ENCODE results near the gene SLC25A33.

DNA sequence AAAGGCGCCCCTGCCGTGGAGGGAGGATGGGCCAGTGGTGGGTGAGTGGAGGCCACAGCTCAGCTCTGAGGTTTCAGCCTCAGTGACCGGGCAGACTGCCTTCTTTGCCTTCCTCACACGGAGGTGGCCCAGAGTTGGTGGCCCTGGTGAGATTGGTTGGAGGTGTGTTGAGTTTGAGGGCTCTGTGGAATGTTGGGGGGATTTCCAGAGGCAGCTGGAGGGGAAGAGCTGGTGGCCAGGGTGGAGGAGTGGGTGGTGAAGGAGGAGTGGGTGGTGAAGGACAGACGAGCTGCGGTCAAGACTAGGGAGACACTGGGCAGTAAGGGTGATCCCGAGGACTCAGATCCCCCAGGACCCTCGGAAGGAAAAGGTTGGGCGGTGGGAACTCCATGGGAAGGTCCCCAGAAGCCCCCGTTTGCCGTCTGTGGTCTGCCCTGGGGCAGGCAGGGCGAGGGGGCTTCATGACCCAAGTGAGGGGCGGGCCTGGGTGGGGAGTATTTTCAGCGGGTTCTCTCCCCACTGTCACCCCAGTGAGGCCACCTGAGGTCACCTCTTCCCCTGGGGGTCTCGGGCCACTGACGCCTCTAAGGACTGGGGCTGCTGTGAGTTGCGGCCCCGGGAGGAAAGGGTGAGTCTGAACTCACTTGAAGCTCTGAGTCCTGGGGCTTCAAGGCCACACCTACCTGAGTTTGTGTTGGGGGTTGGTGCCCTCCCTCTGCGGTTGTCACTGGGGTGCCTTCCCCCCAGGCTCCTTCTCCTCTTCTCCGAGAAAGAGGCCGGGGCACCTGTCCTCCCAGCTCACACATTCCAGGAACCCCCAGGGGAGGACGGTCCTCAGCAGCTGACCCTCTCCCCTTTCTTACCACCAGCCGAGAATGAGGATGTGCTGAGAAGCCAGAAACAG, 89.5 kb downstream of the SLC25A33 start:
- no peak for TF ChIP-seq POLR2A (IDR thresholded peaks at IDR 0.05; ENCODE audit: low read length)
- TF ChIP-seq GATA1 (IDR thresholded peaks at IDR 0.05; ENCODE audit: low read depth, low read length) = no peak
